ENCODE results near the gene SVOPL. TPM values are rescaled to one million over a fixed set of nuclear protein-coding genes. Genes with fewer than 3 reads are reported as not detected.
A peak's percentile ranks its signal among the peaks of the same experiment; 100 is the strongest.

SVOPL gene
- total RNA-seq, 1 donor: not detected

DNA sequence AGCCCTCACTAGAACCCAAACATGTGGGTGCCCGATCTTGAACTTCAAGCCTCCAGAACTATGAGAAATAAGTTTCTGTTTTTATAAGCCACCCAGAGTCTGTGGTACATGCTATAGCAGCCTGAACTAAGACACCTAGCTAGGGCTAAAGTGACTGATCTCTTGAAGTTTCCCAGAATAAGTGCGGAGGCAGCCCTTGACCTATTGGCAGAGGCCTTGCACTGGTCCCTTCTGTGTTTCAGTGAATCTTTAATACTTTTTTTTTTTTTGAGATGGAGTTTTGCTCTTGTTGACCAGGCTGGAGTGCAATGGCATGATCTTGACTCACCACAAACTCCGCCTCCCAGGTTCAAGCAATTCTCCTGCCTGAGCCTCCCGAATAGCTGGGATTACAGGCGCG lies 85.1 kb downstream of the SVOPL start:
- H3K4me3 ChIP-seq (ENCODE audit: low read depth, low read length): no peak overlapping the region
- DNase-seq (ENCODE audit: low read depth): no peak
- TF ChIP-seq CTCF (IDR thresholded peaks at IDR 0.05; ENCODE audit: insufficient read depth, low read depth, low read length): no peak

GRCh38 chr7:138613630-138614029 lies 87.5 kb downstream of the SVOPL start:
- no peak overlapping the region for H3K4me3 ChIP-seq (ENCODE audit: low read depth, low read length)
- DNase-seq (ENCODE audit: low read depth): no peak
- TF ChIP-seq CTCF (IDR thresholded peaks at IDR 0.05; ENCODE audit: insufficient read depth, low read depth, low read length): no peak

- no peak overlapping the region for H3K4me3 ChIP-seq (ENCODE audit: low read depth, low read length)
- DNase-seq (ENCODE audit: low read depth): no peak
- TF ChIP-seq CTCF (IDR thresholded peaks at IDR 0.05; ENCODE audit: insufficient read depth, low read depth, low read length): no peak
Observed at GRCh38 chr7:138610671-138611170, 90.4 kb downstream of the SVOPL start.

GRCh38 chr7:138608275-138608674 lies 92.9 kb downstream of the SVOPL start:
- peak; percentile 51 for DNase-seq (ENCODE audit: low read depth)
- H3K4me3 ChIP-seq (ENCODE audit: low read depth, low read length): no peak overlapping the region
- no peak for TF ChIP-seq CTCF (IDR thresholded peaks at IDR 0.05; ENCODE audit: insufficient read depth, low read depth, low read length)

GRCh38 chr7:138607216-138608126 lies 93.7 kb downstream of the SVOPL start:
- H3K4me3 ChIP-seq (ENCODE audit: low read depth, low read length): no peak overlapping the region
- no peak for DNase-seq (ENCODE audit: low read depth)
- TF ChIP-seq CTCF (IDR thresholded peaks at IDR 0.05; ENCODE audit: insufficient read depth, low read depth, low read length): no peak

- no peak for DNase-seq (ENCODE audit: low read depth)
- H3K4me3 ChIP-seq (ENCODE audit: low read depth, low read length): no peak overlapping the region
- no peak for TF ChIP-seq CTCF (IDR thresholded peaks at IDR 0.05; ENCODE audit: insufficient read depth, low read depth, low read length)
Observed at GRCh38 chr7:138606236-138606635, 94.9 kb downstream of the SVOPL start.

All from fibroblast of villous mesenchyme (primary cell).